Hematopoietic multipotent progenitor cell treated with erythropoietin and hydrocortisone succinate and interleukin-3 and kit ligand, for 6 days (in vitro differentiated cells): ENCODE data around the gene CD151.

Source experiments
- DNase-seq: peaks from one replicate; pipeline ENCODE4 v3.0.0-alpha.2; 2015

CD151 gene

DNA sequence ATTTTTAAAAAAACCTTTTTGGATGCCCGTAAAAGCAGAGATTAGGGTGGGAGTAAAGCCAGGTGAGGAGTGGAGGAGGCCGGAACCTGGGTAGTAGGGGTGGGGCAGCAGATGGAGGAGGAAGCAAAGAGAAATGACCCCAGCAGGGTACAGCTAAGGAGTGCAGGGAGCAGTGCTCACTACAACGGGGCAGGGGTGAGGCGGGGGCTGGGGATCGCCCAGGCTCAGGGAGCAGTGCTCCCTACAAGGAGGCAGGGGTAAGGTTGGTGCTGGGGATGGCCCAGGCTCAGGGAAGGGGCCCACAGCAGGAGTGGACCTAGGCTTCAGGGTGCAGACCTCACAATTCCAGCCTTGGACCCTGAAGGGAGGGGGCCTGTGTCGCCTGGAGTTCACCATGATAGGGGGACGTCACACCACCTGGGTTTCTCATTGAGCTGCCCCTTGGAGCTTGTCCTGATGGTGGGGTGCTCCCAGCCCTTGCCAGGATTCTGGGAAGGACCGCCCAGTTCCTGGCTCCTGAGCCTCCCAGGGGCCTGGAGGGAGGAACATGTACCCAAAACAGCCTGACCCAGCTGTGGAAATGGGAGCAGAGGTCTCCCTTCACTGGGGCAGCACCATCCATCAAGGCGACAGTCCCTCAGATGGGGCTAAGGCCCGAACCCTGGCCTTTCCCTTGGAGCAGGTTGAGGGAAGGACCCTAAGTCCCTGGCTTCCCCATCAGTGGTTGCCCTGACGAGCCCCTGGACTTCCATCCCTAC, 16.9 kb upstream of the CD151 start:
- DNase-seq = no peak

- DNase-seq = no peak
Observed at GRCh38 chr11:816433-816779, 16.3 kb upstream of the CD151 start.

GRCh38 chr11:818396-819128, 14.2 kb upstream of the CD151 start, which contains the start of gene PNPLA2:
Gene PNPLA2 (plus strand): TSS chr11:818914. CDS start chr11:819719, 805 bp downstream.
- DNase-seq = no peak

DNA sequence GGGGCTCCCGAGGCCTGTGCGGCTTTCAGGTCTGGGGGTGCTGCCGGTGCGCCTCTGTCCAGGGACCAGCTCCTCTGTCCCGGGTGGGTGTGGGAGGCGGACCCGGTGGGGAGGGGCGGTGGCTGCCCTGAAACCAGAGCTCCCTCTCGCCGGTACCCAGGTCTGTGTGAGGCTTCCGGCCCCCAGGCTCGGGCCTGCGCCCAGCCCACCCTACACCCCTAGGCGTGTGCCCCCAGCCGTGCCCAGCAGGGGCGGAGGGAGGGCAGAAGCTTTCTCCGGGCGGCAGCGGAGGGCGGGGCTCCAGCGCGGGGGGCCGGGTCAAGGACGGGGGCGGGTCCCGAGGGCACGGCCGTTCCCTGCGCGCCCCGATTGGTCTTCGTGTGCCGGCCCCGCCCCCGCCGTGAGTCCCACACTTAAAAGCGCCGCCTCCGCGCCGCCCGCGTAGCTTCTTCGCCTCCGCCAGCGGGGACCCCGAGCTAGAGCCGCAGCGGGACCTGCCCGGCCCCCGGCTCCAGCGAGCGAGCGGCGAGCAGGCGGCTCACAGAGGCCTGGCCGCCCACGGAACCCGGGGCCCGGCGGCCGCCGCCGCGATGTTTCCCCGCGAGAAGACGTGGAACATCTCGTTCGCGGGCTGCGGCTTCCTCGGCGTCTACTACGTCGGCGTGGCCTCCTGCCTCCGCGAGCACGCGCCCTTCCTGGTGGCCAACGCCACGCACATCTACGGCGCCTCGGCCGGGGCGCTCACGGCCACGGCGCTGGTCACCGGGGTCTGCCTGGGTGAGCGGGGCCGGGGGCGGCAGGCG, 13.4 kb upstream of the CD151 start:
- peak; percentile 96 for DNase-seq

DNA sequence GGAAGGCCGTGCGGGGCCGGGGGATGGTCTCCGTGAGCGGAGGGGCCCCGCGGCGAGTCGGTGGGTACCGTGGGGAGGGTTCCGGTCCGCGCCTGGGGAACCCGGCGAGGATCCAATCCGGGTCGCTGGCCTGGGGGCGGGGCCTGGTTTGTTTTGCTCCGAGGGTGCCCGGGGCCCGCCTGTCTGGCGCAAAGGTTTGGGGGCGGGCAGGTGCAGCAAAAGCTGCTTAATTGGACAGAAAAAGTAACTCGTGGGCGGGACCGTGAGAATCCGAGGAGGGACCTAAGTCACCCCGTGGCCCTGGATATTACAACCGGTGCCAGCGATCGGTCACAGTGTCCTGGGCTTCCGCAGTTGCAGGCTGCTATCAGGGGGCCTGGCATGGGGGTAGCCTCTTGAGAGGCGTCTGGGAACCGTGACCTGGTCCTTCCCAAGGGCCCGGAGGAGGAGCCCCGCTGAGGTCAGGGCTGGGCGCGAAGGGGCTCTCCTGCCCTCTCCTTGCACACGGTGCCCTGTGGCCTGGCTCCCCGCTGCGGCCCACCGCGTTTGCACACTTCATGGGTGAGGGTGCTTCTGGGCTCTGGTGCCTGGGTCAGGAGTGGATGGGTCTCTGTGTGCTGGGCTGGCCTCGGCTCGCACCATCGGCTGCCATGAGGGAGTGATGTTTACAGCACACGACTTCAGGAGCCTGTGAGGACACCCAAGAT, 12.7 kb upstream of the CD151 start:
- DNase-seq = peak; percentile 98

DNA sequence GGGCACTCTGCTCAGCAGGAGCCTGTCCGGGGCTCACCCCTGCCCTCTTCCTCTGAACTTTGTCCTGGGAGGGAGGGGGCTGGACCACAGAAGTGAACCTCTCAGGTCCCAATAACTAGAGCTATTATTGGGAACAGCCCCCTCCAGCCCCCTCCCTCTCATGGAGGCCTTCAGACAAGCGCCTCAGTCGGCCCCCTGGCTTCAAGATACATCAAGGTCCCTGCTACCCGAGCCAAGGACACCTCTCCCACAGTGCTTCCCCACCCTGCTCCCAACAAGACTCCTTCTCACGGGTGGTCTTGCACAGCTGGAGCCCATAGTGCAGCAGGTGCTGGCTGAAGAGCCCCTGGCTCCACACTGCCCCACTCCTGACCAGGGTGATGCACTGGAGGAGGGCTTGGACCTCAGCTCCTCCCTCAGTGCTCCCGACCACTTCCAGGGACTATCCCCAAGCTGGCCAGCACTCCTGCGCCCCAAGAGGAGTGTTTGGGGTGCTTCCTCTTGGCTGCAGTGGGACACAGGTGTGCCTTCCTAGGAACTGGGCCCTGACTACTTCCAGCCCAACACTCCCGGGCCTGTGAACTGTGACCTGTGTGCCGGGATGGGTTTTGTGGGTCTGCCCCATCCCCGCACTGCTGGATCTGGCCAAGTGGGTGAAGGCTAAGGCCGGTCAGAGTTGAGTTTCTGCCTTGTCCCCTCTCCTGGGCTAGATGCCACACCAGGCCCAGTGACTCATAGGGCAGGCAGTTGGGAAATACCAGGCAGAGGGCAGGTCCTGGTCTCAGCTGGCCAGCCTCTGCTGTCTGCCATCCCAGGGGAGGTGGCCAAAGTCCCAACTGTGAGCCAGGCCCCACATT, 11.9 kb upstream of the CD151 start:
- no peak for DNase-seq

DNA sequence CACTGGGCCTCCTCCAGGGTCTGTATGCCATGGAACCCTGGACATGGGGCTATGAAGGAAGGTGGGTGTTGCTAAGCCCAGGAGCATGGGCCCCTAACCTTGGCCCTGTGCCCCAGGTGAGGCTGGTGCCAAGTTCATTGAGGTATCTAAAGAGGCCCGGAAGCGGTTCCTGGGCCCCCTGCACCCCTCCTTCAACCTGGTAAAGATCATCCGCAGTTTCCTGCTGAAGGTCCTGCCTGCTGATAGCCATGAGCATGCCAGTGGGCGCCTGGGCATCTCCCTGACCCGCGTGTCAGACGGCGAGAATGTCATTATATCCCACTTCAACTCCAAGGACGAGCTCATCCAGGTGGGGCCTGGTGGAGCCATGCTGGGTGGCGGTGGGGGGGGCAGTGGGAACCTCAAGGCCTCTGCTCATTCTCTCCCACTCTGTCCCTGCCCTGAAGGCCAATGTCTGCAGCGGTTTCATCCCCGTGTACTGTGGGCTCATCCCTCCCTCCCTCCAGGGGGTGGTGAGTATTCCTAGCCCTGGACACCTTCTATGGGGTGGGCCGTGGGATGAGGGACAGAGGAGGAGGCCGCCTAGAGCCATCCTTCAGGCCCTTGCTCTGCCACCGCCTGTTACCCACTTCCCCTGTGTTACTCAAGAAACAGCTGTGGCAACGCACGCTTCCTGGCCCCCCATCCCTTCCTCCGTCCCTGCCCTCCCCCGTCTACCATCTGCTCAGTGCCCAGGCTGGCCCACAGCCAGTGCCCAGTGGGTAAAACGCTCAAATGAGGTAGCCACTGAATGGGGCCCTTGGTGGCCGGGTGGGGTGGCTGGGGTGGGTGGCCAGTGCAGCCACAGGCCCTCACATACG, 11.0 kb upstream of the CD151 start:
- peak; percentile 69 for DNase-seq

DNA sequence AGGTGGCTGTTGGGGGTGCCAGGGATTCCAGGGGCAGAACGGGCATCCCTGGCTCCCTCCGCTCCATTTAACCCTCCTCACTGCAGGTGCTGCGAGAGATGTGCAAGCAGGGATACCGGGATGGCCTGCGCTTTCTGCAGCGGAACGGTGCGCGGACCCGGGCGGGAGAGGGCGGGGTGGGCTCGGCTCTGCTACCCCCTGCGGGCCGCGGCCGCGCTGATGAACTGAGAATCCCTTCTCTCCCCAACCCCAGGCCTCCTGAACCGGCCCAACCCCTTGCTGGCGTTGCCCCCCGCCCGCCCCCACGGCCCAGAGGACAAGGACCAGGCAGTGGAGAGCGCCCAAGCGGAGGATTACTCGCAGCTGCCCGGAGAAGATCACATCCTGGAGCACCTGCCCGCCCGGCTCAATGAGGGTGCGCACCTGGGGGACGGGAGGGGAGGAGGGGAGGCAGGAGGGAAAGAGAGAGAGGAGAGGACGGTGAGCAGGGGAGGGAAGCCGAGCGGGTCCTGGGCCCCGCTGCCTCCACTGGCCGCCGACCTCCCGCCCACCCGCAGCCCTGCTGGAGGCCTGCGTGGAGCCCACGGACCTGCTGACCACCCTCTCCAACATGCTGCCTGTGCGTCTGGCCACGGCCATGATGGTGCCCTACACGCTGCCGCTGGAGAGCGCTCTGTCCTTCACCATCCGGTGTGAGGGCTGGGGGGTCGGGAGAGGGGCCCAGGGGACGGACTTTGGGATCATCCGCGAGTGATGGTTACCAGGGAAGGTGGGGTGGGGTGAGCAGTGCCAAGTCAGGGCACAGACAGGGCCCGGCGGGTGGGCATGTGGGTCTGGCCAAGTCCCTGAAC, 9.1 kb upstream of the CD151 start:
- no peak for DNase-seq

GRCh38 chr11:824292-824880, 8.4 kb upstream of the CD151 start:
- DNase-seq = no peak

DNA sequence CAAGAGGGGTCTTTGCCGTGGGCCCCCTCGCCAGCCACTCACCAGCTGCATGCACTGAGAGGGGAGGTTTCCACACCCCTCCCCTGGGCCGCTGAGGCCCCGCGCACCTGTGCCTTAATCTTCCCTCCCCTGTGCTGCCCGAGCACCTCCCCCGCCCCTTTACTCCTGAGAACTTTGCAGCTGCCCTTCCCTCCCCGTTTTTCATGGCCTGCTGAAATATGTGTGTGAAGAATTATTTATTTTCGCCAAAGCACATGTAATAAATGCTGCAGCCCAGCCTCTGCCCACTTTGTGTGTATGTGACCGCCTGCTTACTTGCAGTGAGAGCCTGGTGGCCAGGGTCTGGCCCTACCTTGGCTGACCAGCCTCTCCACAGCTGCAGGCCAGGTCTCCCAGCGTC, 7.8 kb upstream of the CD151 start:
- no peak for DNase-seq

DNA sequence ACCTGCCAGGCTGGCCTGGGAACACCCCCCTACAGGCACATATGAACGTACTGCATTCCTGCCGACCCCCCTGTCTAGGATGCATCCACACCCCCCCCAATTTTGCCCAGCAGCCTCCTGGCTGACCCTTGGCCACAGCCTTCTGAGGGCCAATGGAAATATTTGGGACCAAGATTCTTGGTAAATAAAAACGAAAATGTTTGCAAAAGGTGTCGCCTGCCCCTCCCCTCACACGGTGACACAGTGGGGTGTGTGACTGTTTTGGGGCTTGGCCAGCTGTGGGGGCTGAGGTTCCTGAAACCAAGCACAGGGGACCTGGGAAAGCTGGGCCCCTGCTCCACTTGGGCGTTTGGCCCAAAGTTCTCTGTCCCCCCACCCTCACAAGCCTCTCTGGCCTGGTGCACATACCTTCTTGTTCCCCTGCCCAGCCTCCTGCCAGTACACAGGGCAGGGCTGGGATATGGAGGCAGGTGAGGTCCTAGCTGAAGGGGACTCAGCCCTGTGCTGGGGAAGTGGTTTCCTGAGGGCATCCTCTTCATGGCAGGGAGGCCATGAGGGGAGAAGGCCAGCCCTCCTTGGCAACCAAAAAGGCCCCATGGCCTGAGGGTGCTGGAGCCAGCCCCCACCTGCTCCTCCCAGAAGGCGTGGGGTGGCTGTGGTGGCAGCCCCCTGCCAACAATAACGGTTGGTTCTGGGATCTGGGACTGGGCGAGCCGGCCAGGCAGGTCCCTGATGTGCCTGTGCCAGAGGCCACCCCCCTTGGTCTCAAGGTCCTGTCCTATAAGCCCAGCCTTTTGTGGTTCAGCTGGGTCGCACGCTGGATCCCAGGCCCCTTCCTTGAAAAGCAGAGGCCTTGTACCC, 7.2 kb upstream of the CD151 start:
- no peak for DNase-seq

- no peak for DNase-seq
Observed at GRCh38 chr11:826227-826621, 6.5 kb upstream of the CD151 start.

- no peak for DNase-seq
Observed at GRCh38 chr11:826836-827145, 6.0 kb upstream of the CD151 start.

DNA sequence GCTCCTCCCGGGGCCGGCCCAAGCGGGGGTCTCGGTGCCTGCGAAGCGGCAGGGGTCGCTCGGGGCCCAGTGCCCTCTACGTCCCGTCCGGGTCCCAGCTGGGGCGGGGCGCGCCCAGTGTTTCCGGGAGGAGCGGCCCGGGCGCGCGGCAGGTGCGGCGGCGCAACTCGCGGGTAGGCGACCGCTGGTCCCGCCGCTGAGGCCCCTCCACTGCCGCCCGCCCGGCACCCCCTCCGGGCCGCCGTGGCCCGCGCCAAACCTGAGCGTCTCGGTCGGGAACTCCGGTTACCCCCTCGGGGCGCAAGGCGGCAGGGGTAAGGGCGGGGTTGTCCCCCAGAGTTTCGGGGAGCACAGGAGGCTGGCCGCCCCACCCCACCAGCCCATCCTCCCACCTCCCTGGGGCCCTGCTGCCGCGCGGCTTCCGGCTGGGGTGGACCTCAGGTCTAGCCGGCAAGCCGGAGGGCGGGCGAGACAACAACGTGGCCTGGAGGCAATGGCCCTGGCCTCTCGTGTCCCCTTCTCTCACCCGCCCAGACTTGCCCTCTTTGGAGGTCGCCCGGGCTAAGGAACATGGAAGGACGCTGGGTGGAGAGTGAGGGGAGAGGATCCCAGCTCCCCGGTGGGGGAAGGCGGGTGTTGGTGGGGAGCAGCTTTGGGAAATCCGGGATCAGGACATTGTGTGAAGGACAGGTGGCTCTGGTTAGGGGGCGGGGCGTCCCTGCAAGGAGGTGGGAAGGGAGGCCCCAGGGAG, 5.4 kb upstream of the CD151 start:
- DNase-seq = peak; percentile 49

GRCh38 chr11:827897-828192, 4.9 kb upstream of the CD151 start, which contains the start of gene CRACR2B:
Gene CRACR2B (plus strand): TSS chr11:827919. CDS start chr11:828608, 689 bp downstream.
- DNase-seq = no peak

- DNase-seq = no peak
Observed at GRCh38 chr11:828506-829175, 4.1 kb upstream of the CD151 start.

DNA sequence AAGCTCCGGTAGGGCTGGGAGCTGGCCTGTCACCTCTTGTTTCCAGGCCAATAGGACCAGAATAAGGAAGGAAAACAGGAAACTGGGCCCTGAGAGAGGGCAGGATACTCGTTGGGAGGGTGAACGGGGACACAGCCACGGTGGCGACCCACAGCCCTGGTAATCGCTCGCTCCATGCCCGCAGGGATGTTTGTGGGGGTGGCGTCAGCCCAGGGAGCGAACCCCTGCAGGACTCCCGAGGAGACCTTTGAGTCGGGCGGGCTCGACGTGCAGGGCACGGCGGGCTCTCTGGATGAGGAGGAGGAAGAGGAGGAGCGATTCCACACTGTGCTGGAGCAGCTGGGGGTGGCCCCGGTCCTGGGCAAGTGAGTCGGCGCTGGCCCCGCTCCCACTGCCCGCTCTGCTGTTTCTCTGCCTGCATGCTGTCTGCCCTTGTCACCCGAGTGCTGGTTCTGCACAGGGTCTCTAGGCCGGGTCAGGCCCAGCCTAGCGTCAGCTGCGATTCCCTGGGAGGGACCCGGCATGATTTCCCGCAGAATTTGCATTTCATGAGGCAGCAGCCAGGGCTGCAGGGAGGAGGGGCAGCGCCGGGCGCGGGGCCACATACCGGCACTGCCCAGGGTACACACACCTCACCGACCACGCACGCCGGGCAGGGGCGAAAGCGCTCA, 3.4 kb upstream of the CD151 start:
- DNase-seq = no peak
